Measurements from ENCODE around the gene MRPL14. TPM values are rescaled to one million over a fixed set of nuclear protein-coding genes. Genes with fewer than 3 reads are reported as not detected.
"Not testable (repeated sequence)": the region's sequence is repeated elsewhere in the genome, so short reads cannot be mapped to it uniquely, and the experiment has no call there.

MRPL14 gene
- total RNA-seq, 1 experiment from 2014 or later: 111 TPM

DNA sequence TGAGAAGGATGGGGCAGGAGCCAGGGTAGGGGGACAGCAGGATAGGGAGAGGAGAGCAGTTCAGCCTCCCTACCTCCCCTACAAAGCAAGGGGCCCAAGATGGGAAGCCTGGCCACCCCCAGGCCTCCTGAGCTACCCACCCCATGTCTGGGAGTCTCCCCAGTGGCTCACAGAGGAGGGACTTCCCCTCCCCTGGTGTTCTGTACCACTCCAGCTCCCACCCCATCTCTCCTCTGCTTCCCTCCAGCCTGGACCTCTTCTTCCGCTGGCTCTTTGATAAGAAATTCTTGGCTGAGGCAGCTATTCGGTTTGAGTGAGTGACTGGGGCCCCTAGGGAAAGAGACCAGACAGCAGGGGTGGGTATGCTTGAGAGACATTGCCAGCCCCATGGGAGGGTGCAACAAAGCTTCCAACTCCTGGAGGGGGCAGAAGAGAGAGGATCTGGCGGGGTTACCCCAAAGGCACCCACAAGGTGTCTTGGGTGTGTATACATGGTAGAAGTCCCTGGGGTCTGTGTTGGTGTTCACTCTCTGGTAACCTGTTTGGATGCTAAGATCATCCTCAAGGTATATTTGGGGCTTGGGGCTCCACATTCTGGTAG lies 23.2 kb upstream of the MRPL14 start:
- no peak for DNase-seq (ENCODE audit: low read depth)

DNA sequence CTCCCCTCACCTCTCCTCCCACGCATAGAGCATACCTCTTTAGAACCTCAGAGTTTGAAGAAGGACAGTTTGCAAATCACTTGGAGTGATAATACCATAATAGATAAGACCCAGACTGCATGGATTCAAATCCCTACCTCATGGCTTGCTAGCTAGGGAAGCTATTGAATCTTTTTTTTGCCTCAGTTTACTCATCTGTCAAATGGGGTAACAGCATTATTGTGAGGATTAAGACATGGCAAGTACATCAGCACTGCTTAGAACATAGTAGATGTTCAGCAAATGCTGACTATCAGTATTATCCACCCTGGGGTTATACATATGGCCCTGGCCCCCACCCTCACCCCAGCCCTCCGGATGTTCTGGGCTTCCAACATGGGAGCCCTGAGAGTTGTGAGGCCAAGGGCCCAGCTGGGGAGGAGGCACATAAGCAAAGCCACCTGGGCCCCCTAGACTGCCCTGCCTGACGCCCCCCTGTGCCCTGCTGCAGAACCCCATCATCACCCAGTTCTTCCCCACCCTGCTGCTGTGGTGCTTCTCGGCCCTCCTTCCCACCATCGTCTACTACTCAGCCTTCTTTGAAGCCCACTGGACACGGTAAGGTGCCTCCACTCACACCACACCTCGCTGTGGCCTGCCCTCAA lies 22.2 kb upstream of the MRPL14 start:
- no peak for DNase-seq (ENCODE audit: low read depth)

DNA sequence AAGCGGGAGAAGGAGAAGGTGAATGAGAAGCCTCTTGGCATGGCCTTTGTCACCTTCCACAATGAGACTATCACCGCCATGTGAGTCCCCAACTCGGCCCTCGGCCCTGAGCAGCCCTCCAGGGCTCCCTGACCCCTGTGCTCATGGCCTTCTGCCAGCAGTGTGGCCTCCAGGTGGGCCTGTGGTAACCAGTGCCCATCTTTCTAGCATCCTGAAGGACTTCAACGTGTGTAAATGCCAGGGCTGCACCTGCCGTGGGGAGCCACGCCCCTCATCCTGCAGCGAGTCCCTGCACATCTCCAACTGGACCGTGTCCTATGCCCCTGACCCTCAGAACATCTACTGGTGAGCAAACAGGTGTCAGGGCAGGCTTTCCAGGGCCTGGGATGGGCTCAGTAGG lies 21.1 kb upstream of the MRPL14 start:
- DNase-seq (ENCODE audit: low read depth): no peak

DNA sequence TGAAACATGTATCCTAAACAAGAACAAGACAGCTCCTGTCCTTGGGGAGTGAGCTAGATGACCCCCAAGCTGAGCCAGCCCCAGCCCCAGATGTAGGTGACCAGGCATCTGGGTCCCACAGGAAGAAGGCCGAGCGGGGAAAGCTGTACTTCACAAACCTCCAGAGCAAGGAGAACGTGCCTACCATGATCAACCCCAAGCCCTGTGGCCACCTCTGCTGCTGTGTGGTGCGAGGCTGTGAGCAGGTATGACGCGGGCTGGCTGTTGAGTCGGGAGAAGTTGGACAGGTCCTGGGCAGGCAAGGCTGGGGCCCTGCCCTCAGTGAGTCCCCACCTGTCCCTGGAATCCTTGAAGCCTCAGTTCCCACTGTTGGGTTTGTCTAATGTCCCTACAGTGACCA lies 20.0 kb upstream of the MRPL14 start:
- no peak for DNase-seq (ENCODE audit: low read depth)

DNA sequence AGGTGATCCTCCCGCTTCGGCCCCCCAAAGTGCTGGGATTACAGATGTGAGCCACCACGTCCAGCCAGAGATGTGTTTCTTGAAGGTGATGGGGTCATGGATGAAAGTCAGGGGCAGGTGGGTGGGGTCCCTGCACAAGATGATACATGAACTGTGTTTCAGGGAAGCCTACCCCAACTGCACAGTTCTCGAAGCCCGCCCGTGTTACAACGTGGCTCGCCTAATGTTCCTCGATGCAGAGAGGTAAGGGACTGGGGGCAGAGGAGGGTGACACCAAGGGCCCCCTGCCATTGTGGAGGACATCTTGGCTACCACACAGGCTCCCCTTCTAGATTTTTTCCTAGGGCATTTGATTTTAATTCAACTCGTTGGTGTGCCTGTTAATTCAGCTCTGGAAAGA lies 19.4 kb upstream of the MRPL14 start:
- DNase-seq (ENCODE audit: low read depth): no peak

DNA sequence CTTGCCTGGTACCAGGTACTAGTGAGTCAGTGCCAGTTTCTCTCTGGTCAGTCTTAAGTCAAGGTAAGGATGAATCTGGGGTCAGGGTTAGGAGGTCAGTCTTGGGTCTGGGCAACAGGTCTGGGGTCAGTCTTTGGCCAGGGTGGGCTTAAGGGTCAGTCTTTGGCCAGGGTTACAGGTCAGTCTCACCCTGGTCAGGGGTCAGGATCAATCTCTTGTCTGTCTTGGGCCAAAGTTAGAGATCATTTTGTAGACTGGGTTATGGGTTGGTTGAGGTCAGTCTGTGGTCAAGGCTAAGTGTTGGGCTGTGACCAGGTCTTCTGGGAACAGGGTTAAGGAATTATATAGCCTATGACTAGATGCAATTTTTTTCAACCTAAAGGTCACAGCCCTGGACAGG lies 18.6 kb upstream of the MRPL14 start:
- no peak for DNase-seq (ENCODE audit: low read depth)

DNA sequence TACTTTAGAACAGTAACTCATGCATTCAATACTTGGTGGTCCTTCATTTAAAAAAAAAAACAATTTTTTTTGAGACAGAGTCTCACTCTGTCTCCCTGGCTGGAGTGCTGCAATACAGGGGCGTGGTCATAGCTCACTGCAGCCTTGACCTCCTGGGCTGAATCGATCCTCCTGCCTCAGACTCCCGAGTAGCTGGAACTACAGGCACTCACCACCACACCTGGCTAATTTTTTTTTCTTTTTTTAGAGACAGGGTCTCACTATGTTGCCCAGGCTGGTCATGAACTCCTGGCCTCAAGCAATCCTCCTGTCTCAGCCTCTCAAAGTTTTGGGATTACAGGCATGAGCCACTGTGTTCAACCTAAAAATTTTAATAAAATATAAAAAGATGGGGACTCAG lies 17.3 kb upstream of the MRPL14 start:
- DNase-seq (ENCODE audit: low read depth): not testable (repeated sequence)

DNA sequence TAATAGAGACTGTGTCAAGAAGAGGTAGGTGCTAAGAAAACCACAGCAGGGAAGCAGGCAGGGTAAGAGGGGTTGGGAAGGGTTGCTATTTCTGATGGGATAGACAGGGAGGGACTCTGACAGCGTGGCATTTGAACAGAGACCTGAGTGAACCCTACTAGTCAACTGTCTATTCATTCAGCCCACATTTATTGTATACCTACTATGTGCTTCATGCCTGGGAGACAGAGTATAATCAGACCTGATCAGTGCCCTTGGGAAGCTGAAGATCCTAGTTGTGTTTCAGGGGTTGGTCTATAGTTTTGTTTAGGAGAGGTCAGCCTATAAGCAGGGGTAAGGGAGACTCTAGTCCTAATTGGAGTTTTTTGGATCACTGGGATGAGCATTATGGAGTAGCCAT lies 16.5 kb upstream of the MRPL14 start:
- DNase-seq (ENCODE audit: low read depth): no peak

DNA sequence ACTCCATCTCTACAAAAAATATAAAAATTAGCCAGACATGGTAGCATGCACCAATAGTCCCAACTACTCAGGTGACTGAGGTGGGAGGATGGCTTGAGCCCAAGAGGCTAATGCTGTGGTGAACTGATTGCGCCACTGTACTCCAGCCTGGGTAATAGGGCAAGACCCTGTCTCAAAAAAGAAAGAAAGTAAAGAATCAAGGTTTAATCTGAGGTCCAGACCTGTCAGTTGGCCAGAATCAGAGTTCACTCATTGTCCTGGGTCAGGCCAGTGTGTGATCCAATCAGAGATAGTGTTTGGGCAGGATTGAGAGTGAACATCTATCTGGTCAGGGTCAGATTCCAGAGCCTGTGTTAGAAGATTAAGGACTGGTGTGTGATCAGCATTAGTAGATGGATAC lies 15.6 kb upstream of the MRPL14 start:
- no peak for DNase-seq (ENCODE audit: low read depth)

DNA sequence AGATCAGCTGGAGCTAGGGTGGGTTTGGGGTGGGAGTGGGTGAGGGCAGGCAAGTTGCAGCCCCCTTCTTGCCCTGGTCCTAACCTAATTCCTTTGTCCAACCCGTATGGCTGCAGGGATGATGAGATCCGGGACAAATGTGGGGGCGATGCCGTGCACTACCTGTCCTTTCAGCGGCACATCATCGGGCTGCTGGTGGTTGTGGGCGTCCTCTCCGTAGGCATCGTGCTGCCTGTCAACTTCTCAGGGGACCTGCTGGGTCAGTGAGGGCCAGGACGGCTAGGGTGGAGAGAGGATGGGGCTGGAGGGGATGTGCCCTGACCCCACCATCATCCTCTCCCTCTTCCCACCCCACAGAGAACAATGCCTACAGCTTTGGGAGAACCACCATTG lies 12.1 kb upstream of the MRPL14 start:
- DNase-seq (ENCODE audit: low read depth): no peak

DNA sequence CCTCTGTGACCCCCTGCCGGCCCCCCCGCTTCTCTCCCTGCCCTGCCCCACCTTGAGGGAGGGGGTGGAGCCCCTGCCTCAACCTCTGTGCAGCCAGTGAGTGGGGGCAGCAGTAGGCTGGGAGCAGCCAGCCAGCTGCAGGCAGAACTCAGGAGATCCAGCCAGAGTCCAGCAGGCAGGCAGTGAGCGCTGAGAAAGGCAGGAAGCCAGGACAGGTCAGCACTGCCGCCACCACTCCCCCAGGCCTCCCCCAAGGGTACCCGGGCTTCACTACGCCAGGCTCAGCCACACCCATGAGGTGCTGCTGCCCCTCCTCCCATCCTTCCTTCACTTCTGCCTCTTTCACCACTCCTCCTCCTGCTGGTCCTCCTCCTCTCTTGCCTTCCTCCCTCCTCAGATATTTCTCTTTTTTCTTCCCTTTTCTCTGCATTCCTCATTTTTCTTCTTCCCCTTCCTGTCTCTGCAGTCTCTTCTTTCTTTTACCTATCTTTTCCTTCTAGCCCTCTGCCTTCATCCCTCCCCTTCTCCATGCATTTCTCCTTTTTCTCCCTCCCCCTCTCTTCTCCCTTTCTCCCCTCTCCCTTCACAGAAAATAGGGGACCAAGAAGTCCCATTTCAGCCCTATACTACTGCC lies 11.6 kb upstream of the MRPL14 start:
- no peak for DNase-seq (ENCODE audit: low read depth)

DNA sequence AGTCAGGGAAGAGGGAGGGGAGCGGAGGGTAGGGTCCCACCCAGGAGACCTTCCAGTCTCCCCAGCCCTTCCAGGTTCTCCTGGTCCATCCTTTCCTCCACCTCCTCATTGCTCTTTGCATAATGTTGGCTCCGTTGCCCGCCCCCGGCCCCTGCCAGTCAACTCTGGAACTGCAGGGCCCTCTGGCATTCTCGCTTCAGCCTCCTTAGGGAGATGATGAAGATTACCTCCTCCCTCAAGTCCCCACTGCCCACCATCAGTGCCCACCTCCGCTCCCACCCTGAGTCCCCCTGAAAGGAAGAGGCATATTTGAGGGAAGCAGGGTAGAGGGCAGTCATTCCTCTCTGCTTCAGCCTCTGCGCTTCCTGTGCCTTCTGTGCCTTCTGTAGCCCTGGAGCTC lies 8.6 kb upstream of the MRPL14 start:
- no peak for DNase-seq (ENCODE audit: low read depth)

DNA sequence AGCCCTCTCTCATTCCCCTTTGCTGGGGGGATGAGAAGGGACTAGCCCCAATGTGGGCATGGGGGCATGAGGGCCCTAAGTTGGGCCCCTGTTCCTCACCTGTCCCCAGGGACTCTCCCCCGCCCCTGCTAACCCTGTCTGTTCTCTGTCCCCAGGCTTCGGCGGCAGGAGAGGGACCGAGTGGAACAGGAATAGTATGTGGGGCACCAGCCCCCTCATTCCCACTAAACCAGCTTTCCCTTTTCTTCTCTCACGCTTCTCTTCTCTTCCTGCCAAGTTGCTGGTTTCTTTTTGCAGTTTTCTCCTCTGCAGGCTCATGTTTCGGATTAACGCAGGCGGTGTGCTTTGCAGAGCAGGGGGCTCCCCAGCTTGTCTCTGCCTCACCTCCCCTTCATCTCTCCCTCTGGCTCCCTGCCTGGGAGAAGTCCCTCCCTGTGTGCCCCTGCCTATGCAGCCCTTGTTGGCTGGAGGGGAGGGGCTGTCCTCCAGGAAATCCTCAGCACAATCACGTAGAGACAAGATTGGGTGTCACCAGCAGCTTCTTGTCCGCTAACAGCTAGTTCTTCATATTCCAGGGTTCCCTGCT lies 8.0 kb upstream of the MRPL14 start:
- DNase-seq (ENCODE audit: low read depth): no peak

DNA sequence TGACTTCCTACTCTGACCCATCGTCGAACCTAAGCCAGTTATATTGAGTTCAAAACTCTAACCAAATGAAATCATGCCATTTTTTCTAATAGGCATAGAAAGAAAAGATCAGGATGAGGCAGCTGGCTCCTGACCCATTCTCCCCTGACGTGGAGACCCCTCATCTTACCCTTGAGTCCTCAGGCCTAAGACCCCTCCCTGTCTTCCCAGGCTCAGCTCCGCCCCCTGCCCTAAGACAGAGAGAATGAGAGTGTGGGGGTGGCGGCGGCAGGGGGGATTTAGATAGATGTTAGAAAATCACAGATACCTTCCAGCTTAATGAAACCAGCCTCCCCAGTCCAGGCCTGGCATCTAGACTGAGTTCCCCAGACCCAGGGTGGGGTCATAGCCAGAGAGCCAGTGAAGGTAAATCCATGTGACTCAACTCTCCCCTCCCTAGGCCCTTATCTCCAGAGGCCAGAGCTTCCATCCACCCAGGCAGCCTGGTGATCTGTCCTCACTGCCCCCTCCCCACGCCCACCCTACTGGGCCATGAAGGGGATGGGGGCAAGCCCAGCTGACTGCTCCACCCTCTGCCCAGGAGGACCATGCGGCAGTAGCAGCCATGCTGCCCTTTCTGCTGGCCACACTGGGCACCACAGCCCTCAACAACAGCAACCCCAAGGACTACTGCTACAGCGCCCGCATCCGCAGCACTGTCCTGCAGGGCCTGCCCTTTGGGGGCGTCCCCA lies 6.9 kb upstream of the MRPL14 start:
- DNase-seq (ENCODE audit: low read depth): no peak

DNA sequence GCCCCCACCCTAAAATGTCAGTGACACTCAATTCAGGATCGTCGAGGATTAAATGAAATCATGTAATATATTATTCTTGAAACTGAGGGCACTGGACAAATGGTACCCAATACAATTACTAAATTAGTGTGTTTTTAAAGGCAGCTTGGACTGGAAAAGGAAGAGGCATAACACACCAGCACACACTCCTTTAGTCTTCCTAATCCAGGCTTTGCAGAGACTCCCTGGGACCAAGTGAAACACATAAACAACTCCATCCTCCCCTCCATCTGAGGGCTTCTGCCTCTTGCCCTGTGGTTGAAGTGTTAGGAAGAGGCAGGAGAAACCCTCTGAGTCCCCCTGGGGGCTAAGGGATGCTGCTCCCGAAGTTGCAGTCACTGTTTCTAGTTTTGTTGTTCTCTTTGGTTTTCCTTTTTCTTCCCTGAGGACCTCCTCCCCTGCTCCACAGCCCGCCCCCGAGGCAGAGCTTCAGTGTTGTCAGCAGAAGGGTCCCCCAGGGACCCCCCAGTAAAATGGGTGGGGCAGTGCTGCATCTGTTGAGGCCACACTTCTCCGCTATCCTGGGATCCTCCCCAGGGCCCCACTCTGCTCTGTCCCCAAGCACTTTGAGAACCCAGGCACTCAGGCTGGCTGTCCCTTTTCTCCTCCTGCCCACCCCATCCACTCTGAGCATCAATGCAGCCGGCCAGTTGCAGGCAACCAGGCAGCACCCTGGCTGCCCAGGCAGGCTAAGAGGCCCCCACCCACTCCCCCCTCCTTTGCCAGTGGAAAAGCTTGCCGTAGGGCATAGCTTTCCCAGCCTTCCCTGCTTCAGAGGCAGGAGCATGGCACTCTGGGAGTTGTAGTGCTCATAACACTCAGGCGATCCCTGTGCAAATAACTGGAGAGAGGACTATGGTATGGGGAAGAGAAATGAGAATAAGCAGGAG lies 6.0 kb upstream of the MRPL14 start:
- peak; percentile 53 for DNase-seq (ENCODE audit: low read depth)

DNA sequence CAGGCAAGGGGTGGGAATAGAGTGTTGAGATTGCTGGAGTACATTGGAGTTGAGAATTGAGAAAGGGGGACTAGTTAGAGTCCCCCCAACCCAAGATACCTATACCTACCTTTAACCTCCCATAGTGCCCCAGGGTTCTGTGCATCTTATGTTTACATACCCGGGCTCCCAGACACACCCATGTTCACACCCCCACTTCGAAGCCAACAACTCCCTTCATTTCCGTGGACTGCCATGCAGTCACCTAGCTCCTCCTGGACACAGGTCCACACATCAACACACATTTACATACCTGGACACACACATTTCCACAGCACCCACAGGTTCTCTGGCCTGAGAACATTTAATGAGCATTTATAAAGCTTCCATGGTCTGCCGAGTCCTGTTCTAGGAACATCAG lies 5.2 kb upstream of the MRPL14 start:
- no peak for DNase-seq (ENCODE audit: low read depth)

DNA sequence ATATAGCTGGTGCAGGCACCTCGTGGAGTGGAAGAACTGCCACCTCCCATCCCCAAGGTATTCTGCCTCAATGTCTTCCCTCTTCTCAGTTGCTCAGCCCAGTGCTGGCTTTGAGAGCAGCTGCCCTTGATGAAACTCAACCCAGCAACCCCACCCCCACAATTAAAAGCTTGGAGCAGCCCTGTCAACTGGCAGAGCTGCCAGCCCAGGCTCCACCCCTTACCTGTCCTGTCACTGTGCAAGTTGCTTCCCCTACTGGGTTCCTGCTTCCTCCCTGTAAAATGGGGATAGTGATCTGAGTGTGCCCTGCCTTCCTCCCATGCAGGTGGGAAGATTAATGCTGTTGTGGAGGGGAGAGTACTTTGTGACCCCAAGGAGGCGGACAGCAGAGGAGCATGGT lies 4.6 kb upstream of the MRPL14 start:
- DNase-seq (ENCODE audit: low read depth): no peak

DNA sequence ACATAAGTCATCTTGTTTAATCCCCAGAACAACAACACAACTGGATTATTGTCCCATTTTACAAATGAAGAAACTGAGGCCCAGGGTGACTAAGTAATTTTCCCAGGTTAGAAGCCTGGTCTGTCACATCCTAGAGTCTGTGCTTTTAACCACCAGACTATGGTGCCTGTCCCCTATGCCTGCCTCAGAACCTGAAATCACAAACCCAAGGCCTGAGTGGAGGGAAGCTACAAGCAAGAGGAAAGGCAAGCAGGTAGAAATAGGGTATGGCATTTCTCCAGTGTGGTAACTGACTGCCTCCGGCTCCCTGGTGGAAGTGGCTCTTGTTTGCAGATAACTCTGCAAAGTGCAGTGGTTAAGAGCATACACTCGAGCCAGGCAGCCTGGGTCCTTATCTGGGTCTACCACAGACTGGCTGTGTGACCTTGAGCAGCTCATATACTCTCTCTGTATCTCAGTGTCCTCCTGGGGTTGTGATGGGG lies 2.6 kb upstream of the MRPL14 start:
- DNase-seq (ENCODE audit: low read depth): no peak

DNA sequence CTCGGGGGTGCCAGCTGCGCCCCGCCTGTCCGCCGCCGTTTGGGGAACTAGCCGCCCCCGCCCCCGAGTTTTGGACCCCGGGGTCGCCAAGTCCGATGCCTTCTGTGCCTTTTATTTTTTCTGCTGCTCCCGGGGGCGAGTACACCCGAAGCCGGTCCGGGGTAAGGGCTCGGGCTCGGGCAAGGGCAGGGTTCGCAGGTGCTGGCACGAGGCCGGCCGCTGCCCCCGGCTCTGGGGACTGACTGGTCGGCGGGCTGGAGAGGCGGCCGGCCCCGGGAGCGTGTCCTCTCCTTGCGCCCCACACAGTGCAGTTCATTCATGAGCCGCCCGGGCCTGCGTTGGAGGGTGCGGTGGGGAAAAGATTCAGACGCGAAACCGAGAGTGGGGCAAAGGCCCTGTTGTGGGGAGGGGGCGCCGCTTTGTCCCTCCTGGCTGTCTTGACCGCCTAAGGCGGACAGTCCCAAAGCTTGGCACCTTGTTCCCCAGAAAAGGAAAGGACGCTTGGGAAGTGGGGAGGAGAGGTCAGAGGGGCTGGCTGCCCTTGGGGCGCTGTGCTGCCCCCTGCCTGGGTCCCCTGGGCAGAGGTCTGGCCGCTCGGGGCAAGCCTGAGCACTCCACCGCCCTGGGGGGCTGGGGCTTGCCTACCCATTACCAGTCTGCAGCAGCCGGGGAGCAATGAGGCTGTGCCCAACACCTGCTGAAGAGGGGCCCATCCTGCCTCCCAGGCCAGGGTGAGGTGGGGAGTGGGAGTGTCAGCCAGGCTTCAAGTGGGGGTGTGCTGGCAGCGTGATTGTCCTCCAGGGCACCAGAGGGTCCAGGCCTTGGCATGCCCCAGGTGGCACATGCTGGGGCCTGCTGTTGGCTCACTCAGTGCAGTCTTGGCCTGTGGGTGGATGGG lies 1.0 kb upstream of the MRPL14 start:
- peak; percentile 54 for DNase-seq (ENCODE audit: low read depth)
